HuH-7.5 (cell line): ENCODE data around the gene SIPA1L3.

Source experiments
- DNase-seq: peaks from one replicate; pipeline ENCODE4 v3.0.0; 2011; ENCODE audit warnings: low spot score

Gene SIPA1L3

GRCh38 chr19:38239816-38240215, 332.8 kb downstream of the SIPA1L3 start:
- no peak for DNase-seq

GRCh38 chr19:38243279-38243673, 336.3 kb downstream of the SIPA1L3 start:
- DNase-seq, result no peak

DNA sequence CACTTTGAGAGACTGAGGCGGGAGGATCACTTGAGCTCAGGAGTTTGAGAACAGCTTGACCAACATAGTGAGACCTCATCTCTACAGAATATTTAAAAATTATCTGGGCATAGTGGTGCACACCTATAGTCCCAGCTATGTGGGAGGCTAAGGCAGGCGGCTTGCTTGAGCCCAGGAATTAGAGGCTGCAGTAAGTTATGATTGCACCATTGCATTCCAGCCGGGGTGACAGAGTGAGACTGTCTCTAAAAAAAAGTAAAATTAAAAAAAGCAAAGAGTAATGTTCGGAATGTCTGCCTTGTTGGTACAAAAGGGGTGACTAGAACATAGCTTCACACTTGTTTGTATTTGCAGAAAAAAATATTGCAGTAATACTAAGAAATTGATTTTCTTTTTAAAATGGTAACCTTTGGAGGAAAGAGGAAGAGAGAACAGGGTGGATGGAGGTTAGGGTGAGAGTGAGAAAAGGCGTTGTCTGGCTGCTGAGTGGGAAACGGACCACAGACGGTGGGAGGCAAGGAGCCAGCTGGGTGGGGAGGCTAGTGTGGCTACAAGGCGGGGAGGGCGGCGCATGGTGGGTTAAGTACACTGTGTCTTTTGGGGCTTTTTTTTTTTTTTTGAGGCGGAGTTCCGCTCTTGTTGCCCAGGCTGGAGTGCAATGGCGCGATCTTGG, 339.0 kb downstream of the SIPA1L3 start:
- DNase-seq, result no peak

- DNase-seq, result no peak
Observed at GRCh38 chr19:38247126-38247525, 340.1 kb downstream of the SIPA1L3 start.

DNA sequence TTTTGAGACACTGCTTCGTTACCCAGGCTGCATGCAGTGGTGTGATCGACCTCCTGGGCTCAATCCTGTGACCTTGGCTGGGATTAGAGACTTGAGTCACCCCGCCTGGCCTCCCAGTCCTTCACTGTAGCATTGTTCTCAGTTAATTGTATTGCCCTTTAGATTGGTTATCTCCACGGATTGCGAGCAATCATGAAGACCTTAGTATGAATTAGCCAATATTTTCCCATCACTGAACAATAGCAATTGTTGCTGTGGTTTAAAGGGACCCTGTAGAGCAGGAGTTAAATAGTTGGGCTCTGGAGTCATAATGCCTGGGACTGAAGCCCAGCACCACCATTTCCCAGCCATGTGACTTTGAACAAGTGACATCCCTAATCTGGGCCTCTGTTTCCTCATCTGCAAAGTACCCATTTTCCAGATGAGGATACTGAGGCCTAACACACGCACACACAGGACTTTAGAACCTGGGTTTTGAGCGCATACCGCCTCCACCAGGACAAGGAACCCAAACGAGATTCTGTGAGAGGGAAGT, 340.8 kb downstream of the SIPA1L3 start:
- no peak for DNase-seq

DNA sequence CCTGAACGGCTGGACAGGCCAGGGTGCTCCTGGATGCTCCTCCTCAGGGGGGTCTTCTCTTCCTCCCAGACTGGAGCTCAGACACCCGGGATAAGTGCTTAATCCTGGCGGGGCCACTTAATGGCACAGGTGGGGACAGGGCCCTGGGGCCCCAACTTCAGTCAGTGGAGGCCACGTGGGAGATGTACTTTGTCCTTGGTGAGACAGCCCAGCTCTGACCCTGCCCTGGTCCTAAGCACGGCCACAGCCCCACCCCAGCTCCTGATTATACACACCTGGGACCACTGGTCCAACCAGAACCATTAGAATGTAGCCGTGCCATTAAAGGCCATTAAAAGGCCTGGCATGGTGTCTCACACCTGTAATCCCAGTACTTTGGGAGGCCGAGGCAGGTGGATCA, 341.4 kb downstream of the SIPA1L3 start:
- DNase-seq, result no peak

GRCh38 chr19:38250428-38250820, 343.4 kb downstream of the SIPA1L3 start:
- no peak for DNase-seq

- peak; percentile 78 for DNase-seq
Observed at GRCh38 chr19:38250821-38251563, 344.0 kb downstream of the SIPA1L3 start.

DNA sequence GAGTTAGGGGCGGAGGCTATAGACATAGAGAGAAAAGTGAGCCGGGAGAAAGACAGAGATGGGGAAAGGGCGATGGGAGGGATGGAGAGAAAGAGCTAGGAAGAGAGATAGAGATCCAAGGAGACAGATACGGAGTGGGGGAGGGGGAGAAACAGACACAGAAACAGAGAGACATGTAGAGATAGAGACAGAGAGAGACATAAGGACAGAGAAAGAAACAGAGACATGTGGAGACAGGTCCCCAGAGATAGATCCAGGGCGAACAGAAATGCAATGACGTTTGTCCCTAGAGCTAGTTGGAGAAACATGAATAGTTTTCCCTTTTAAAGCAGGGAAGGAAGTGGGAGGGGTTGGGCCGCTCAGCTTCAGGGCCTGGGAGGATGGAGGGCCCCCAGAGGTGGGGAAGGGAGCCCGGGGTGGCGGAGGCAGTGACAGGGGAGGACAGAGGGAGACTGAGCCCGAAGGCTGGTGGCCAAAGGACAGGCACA, 344.6 kb downstream of the SIPA1L3 start:
- DNase-seq, result no peak

- no peak for DNase-seq
Observed at GRCh38 chr19:38252385-38252784, 345.4 kb downstream of the SIPA1L3 start.

GRCh38 chr19:38252941-38253691, 346.1 kb downstream of the SIPA1L3 start:
- DNase-seq, result no peak

- no peak for DNase-seq
Observed at GRCh38 chr19:38253788-38254187, 346.8 kb downstream of the SIPA1L3 start.

DNA sequence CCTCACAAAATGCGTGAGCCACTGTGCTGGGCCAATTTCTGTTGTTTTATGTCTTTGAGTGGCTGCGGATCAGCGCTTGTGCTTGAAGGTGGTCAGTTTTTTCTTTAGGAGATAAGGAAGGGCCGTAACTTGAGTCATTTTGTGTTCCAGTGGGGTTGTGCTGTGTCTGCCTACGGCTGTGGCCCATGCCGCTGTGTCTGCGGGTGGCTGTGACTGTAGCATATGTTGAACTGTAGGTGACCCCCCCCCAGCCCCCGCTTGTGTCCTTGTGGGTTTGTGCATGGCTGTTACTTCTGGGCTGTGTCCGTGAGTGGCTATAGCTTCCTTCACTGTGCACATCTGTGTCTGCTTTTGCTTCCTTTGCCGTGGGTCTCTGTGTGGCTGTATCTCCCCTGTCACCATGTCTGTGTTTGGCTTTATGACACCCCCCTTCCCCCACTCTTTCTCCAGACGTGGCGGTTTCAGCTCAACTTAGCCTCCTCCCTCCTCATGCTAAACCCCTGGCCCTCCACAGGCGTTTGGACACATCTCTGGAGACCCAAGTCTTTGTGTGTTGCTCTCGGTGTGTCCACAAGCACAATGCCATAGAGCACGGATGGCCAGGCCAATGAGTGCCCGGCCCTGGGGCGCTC, 348.5 kb downstream of the SIPA1L3 start:
- DNase-seq, result no peak
